ENCODE measurements around the gene SLC9A3.
"Not testable (repeated sequence)": the region's sequence is repeated elsewhere in the genome, so short reads cannot be mapped to it uniquely, and the experiment has no call there.

Gene SLC9A3

DNA sequence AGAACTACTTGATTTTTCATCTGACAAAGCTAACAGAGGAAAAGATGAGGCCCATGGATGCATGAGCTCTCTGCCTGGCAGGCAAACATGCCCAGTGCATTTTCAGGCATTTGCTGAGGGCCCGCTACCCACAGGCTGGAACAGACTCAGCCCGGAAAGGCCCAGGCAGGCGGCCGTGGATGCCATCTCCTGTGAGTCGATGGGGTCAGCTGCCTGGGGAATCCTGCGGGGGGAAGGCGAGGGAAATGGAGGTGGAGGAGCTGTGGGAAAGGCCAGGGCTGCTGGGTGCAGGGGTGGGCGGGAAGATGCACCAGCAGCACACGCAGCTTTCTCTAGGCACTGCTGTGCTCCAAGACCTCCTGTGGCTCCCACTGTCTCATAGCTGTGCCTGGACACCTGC, 13.7 kb downstream of the SLC9A3 start:
- POLR2A ChIA-PET: no interaction called here
- Histone ChIP-seq H3K4me3 (ENCODE audit: low read depth, low read length) (no peak overlapping the region), H3K36me3 (ENCODE audit: control insufficient read depth in 2 of 2, insufficient read depth in 1 of 2, low read length in 2 of 2) (no peaks in the 10 kb centered on the region), H3K9me3 (ENCODE audit: control insufficient read depth, insufficient read depth, low read depth, low read length) (no peaks in the 10 kb centered on the region), H3K4me1 (ENCODE audit: control insufficient read depth, insufficient read depth, low read length) (no peaks in the 10 kb centered on the region), H3K27ac (ENCODE audit: extremely low read depth, low read depth, low read length) (no peak overlapping the region)
- no peak for TF ChIP-seq ZNF843 (tag by site-specific recombination; IDR thresholded peaks at IDR 0.05)
- no peak for TF ChIP-seq HOXD13 (CRISPR knock-in tag; IDR thresholded peaks at IDR 0.05; ENCODE audit: borderline replicate concordance)
- TF ChIP-seq ZNF658 (tag by site-specific recombination; IDR thresholded peaks at IDR 0.05): no peak
- no peak for TF ChIP-seq ZSCAN23 (tag by site-specific recombination; IDR thresholded peaks at IDR 0.05)
- no peak for TF ChIP-seq ZFP37 (tag by site-specific recombination; IDR thresholded peaks at IDR 0.05)
- TF ChIP-seq, protein P1, sequence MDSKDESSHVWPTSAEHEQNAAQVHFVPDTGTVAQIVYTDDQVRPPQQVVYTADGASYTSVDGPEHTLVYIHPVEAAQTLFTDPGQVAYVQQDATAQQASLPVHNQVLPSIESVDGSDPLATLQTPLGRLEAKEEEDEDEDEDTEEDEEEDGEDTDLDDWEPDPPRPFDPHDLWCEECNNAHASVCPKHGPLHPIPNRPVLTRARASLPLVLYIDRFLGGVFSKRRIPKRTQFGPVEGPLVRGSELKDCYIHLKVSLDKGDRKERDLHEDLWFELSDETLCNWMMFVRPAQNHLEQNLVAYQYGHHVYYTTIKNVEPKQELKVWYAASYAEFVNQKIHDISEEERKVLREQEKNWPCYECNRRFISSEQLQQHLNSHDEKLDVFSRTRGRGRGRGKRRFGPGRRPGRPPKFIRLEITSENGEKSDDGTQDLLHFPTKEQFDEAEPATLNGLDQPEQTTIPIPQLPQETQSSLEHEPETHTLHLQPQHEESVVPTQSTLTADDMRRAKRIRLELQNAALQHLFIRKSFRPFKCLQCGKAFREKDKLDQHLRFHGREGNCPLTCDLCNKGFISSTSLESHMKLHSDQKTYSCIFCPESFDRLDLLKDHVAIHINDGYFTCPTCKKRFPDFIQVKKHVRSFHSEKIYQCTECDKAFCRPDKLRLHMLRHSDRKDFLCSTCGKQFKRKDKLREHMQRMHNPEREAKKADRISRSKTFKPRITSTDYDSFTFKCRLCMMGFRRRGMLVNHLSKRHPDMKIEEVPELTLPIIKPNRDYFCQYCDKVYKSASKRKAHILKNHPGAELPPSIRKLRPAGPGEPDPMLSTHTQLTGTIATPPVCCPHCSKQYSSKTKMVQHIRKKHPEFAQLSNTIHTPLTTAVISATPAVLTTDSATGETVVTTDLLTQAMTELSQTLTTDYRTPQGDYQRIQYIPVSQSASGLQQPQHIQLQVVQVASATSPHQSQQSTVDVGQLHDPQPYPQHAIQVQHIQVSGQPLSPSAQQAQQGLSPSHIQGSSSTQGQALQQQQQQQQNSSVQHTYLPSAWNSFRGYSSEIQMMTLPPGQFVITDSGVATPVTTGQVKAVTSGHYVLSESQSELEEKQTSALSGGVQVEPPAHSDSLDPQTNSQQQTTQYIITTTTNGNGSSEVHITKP (tag by site-specific recombination; IDR thresholded peaks at IDR 0.05): peak; percentile 69
- no peak for TF ChIP-seq ZNF391 (tag by site-specific recombination; IDR thresholded peaks at IDR 0.05; ENCODE audit: borderline replicate concordance, low read depth)
- TF ChIP-seq ZBTB20 (tag by site-specific recombination; IDR thresholded peaks at IDR 0.05): no peak
- TF ChIP-seq ZNF776 (tag by site-specific recombination; IDR thresholded peaks at IDR 0.05; ENCODE audit: borderline replicate concordance): no peak
- no peak for TF ChIP-seq ZNF114 (tag by site-specific recombination; IDR thresholded peaks at IDR 0.05)
- no peak for TF ChIP-seq SCRT1 (tag by site-specific recombination; IDR thresholded peaks at IDR 0.05; ENCODE audit: borderline replicate concordance)
- peak; percentile 39; the same call in 1 of the 2 replicates for TF ChIP-seq ZIC2 (tag by site-specific recombination; IDR thresholded peaks at IDR 0.05)
- no peak for TF ChIP-seq ZBTB48 (tag by site-specific recombination; IDR thresholded peaks at IDR 0.05)
- CTCF ChIA-PET: interaction anchor here (0.7 to 0.9 kb wide), 3 partner anchors 8 to 194 kb away, joined by 3 to 4 read pairs (median 3); no protein-coding TSS in a partner anchor

DNA sequence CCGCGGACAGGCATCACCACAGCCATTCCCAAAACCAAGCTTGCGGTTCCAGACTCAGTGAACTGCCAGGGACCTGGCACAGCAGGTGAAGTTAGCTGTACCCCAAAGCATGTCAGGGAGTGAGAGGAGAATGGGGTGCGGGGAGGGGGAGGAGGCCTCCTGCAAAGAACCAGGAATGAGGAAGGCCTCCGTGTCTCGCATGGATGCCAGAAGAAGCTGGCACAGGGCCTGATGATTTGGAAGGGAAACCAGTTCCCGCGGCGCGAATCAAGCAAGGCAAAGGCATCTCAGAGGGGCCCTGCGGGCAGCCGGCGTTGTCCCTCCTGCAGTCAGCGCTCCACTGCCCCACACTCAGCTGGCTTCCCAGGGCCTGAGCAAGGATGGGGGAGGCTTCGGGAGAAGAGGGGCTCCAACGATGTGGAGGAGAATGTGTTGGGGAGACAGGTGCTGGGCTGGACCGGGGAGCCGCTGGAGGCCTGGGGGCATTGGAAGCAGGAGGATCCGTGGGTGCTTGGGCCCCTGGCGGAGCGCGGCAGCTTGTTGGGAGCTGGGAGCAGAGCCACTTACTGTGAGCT, 14.6 kb downstream of the SLC9A3 start:
- POLR2A ChIA-PET: no interaction called here
- H3K27ac ChIP-seq (ENCODE audit: extremely low read depth, low read depth, low read length): no peak overlapping the region
- H3K4me1 ChIP-seq (ENCODE audit: control insufficient read depth, insufficient read depth, low read length): no peaks in the 10 kb centered on the region
- H3K4me3 ChIP-seq (ENCODE audit: low read depth, low read length): no peak overlapping the region
- CTCF ChIA-PET: no interaction called here
- no peaks in the 10 kb centered on the region for H3K36me3 ChIP-seq (ENCODE audit: control insufficient read depth in 2 of 2, insufficient read depth in 1 of 2, low read length in 2 of 2)
- H3K9me3 ChIP-seq (ENCODE audit: control insufficient read depth, insufficient read depth, low read depth, low read length): no peaks in the 10 kb centered on the region
- no peak for TF ChIP-seq ZNF626 (tag by site-specific recombination; IDR thresholded peaks at IDR 0.05)
- TF ChIP-seq ZNF660 (tag by site-specific recombination; IDR thresholded peaks at IDR 0.05): no peak
- no peak for TF ChIP-seq ZNF776 (tag by site-specific recombination; IDR thresholded peaks at IDR 0.05; ENCODE audit: borderline replicate concordance)
- TF ChIP-seq MZF1 (tag by site-specific recombination; IDR thresholded peaks at IDR 0.05; ENCODE audit: borderline replicate concordance): no peak
- TF ChIP-seq ZNF292 (tag by site-specific recombination; IDR thresholded peaks at IDR 0.05; ENCODE audit: borderline replicate concordance, low read depth): no peak
- TF ChIP-seq, protein P2, sequence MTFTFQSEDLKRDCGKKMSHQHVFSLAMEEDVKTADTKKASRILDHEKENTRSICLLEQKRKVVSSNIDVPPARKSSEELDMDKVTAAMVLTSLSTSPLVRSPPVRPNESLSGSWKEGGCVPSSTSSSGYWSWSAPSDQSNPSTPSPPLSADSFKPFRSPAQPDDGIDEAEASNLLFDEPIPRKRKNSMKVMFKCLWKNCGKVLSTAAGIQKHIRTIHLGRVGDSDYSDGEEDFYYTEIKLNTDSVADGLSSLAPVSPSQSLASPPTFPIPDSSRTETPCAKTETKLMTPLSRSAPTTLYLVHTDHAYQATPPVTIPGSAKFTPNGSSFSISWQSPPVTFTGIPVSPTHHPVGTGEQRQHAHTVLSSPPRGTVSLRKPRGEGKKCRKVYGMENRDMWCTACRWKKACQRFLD (tag by site-specific recombination; IDR thresholded peaks at IDR 0.05): no peak
- no peak for TF ChIP-seq ZNF544 (tag by site-specific recombination; IDR thresholded peaks at IDR 0.05)
- no peak for TF ChIP-seq ZNF561 (tag by site-specific recombination; IDR thresholded peaks at IDR 0.05; ENCODE audit: borderline replicate concordance)
- TF ChIP-seq ZNF114 (tag by site-specific recombination; IDR thresholded peaks at IDR 0.05): no peak
- no peak for TF ChIP-seq WT1 (tag by site-specific recombination; IDR thresholded peaks at IDR 0.05)
- TF ChIP-seq ZNF785 (tag by site-specific recombination; IDR thresholded peaks at IDR 0.05): no peak
- TF ChIP-seq ZBTB20 (tag by site-specific recombination; IDR thresholded peaks at IDR 0.05): no peak

DNA sequence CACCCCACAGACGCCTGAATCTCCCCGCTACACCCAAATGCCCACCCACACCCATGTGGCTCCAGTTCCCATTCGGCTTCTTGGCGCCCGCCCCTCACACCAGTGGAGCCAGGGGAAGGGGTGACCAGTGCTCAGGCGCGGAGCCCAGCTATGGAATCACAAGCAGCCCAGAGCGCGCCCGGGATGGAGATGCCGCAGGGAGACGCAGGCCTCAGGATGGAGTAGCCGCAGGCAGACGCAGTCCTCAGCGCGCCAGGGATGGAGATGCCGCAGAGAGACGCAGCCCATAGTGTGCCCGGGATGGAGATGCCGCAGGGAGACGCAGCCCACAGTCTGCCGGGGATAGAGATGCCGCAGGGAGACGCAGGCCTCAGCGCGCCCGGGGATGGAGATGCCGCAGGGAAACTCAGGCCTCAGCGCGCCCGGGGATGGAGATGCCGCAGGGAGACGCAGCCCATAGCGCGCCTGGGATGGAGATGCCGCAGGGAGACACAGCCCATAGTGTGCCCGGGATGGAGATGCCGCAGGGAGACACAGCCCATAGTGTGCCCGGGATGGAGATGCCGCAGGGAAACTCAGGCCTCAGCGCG, 16.2 kb downstream of the SLC9A3 start:
- H3K36me3 ChIP-seq (ENCODE audit: control insufficient read depth in 2 of 2, insufficient read depth in 1 of 2, low read length in 2 of 2); CTCF ChIA-PET; H3K4me3 ChIP-seq (ENCODE audit: low read depth, low read length); POLR2A ChIA-PET; H3K27ac ChIP-seq (ENCODE audit: extremely low read depth, low read depth, low read length); H3K9me3 ChIP-seq (ENCODE audit: control insufficient read depth, insufficient read depth, low read depth, low read length); H3K4me1 ChIP-seq (ENCODE audit: control insufficient read depth, insufficient read depth, low read length): not testable (repeated sequence)
